ENCODE results near the gene ACTMAP. TPM values are rescaled to one million over a fixed set of nuclear protein-coding genes. Genes with fewer than 3 reads are reported as not detected.
"Not testable (repeated sequence)": the region's sequence is repeated elsewhere in the genome, so short reads cannot be mapped to it uniquely, and the experiment has no call there.

ACTMAP gene
- polyA plus RNA-seq, 12 donors = 6.3 to 12.1 (median 8.6) TPM; not detected in 1

DNA sequence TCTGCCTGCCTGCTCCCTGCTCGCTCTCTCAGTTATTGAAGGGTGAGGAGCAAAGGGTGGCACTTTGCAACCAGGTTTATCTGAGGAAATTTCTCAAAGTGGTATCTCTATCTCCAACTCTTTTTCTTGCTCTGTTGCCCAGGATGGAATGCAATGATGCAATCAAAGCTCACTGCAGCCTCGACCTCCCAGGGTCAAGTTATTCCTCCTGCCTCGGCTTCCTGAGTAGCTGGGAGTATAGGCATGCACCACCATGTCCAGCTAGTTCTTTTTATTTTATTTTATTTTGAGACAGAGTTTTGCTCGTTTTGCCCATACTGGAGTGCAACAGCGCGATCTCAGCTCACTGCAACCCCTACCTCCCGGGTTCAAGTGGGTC, 4.9 kb downstream of the ACTMAP start:
- DNase-seq = no peak

DNA sequence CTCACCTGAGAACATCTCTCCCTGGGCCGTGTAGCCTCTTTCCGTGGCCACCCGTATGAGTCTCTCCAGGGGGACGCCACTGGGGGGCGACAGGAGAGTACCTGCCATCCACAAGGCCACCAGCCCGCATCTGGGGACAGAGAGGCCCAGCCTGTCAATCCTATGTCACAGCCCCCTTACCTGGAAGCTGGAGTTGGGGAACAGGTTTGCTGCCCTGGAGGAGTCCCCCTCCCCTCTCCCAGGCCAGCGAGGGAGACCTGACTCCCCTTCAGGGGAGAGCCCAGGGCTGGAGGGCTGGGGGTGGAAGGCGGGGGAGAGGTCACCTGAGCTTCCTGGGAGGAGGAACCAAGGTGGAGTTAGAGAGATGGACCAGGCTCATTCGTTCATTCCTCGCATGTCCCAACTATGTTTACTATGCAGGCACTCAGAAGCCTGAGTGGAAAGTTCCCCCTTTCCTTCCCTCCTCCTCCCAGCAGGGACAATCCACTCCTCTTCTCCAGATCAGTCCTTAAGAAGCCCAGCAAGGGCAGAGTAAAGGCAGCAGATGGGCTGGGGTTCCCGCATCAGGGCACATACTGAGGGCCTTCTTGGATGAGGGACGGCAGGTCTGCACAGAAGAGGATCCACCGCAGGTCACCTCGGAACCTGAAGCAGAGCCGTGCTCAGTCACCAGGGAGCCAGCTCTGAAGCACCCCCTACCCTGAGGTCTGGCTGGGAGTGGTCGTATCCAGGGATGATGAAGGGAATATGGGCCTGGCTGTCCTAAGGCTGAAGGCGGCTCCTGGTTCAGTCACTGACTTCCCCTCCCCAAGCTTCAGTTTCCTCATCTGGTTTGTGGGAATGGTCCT, 5.5 kb downstream of the ACTMAP start:
- DNase-seq = no peak

DNA sequence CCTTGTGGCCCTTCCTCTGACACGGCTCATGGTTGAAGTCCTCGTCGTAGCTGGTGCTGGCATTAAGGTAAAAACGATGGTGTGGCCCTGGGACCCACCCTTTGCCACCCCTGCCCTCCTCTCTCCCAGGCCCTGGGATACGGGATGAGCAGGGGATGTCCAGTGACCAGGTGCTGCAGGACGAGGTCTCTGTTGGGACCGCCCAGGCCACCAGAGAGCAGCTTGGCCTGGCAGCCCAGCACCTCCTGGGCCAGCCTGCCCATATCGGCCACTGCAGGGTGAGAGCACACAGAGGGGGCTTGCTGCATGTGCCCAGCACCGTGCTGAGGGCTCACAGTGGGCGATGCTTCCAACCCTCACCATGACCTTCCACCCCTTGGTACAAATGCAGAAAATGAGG, 6.4 kb downstream of the ACTMAP start:
- DNase-seq = no peak

DNA sequence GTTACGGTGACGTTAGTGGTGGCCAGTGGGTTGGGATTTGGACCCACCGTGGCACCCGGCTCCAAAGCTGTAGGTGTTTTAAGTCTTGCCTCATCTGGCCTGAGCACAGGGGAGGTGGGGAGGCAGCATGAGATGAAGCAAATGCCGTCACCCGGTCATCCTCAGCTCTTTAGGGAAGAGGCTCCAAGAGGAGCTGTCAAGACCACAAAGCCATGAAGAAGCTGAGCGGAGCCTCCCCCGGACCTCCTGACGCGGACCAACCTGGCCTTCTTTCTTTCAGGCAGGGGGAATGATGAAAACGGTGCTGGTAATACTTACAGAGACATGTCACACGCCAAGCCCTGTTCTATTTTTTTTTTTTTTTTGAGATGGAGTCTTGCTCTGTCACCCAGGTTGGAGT, 7.4 kb downstream of the ACTMAP start:
- no peak for DNase-seq

DNA sequence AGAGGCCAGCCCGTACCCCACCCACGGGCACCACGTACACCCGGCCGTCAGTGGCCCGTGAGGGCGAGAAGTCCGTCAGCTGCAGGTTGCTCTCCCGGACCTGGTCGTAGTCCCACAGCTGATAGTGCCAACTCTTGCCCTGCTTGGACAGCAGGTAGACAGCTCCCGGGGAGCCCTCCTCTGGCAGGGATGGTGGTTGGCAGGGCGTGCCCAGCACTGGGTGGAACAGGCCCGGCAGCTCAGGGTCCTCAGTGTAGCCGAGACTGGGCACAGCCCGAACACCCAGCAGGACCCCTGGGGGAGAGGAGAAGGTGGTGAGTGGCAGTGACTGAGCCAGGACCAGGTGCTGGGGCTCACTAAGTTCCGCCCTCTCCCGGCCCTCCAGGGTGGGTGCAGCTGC, 7.8 kb downstream of the ACTMAP start:
- DNase-seq = no peak

DNA sequence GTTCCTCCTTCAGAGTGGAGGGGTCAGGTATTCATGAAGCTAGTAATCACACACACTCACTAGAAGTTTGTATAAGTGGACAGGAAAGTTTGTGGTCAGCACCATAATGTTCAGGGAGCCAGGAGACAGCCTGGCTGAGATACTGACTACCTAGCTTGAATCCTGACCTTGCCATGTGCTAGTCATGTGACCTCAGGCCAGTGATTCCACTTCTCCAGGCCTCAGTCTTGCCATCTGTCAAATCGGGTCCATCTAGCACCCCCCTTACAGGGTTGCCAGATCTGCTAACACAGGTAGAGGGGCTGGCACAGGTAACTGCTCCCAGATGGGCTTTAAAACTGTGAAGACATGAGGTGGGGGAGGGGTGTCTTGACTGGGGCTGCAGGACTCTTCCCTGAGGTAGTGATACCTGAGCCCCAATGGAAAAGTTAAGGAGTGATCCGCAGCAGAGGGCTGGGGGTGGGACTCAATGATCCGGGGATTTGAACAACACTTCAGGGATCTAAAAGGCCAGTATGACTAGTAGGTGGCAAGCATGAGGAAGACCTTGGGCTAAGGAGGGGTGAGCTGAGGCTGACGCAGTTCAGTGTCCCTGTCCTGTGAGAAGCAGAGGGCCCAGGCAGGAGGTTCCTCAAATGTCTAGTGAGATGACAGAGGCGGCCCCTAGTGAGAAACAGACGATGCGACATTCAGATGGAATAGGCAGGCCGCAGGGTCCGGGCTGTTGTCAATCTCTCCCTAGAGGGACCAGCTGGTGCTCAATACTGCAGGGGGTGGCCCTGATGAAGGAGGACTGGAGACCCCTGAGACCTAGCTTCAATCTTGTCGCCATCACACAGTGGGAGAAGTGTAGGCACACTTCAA, 8.5 kb downstream of the ACTMAP start:
- no peak for DNase-seq

DNA sequence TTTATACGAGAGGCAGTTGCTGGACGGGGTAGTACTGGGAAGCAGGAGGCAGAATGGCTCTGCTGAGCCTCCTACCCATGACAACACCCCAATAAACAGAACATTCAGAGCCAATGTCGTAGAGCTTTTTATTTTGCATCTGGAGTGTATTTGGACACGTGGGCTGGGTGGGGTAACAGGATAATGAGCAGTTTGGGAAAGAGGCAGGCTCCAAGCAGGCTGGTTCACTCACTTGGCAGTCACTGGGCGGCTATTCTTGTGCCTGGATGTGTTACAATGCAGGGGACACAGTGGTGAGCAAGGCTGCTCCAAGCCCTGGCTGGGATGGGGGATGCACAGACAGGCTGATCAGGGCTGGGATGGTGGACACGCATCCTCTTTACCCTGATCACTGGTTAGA, 9.5 kb downstream of the ACTMAP start:
- DNase-seq = no peak

DNA sequence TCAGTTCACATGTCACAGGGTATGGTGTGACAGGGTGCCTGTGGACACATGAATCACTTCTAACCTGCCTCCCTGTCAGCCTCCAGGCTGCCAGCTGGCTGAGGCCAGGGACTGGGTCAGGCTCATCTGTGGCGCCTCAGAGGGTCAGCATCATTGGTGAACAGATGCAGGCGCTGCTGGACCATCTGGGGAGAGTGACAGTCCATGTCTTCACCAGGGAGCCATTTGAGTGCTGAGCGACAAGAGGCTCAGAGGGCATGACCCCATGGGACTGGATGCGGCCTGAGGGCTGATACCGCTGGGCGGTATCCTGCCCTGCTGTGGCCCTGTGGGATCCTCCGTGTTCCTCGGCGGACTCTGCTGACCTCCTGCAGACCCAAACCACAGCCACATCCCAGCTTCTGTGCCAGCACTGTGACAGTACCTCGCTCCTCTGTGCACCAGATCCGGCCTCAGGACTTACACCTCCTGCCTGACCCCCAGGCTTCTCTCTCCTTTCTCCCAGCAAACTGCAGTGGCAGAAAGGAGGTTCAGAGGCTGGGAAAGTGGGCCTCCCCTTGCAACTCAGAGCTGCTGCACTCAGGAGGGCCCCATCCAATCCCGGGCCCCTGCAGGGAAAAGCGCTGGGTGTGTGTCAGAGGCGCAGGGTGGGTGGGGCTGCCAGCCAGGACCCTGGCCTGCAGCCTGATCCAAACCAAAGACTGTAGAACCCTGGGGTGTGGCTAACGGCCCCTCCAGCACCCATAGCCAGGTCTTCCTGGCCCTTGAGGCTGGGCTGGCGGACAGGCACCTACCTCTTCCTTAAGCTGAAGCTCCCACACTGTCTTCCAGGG, 10.2 kb downstream of the ACTMAP start:
- DNase-seq = no peak

DNA sequence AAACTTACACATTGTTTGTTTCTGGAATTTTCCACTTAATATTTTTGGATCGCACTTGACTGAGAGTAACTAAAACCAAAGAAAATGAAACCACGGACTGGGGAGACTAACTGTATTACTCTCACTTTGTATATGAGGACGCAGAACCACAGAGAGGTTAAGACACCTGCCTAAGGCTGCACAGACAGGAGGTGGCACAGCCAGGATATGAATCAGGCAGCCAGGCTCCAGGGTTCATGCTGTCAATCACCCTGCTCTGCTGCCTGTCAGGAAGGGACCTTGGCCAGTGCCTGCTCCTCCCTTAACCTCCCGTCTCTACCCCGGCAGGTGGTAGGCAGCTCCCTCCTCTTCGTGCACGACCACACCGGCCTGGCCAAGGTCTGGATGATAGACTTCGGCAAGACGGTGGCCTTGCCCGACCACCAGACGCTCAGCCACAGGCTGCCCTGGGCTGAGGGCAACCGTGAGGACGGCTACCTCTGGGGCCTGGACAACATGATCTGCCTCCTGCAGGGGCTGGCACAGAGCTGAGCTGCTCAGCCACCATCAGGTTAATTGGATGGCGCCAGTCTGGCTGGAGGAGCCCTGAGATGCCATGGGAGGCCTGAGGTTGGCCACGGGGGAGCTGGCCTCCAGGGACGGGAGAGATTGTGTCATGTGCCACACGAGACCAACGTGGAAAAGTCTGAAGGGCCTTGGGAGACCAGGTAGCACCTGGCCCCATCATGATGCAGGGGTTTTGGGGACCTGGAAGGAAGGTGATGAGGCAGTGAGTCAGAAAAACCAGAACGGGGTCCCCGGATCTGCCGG, 11.0 kb downstream of the ACTMAP start:
- no peak for DNase-seq

DNA sequence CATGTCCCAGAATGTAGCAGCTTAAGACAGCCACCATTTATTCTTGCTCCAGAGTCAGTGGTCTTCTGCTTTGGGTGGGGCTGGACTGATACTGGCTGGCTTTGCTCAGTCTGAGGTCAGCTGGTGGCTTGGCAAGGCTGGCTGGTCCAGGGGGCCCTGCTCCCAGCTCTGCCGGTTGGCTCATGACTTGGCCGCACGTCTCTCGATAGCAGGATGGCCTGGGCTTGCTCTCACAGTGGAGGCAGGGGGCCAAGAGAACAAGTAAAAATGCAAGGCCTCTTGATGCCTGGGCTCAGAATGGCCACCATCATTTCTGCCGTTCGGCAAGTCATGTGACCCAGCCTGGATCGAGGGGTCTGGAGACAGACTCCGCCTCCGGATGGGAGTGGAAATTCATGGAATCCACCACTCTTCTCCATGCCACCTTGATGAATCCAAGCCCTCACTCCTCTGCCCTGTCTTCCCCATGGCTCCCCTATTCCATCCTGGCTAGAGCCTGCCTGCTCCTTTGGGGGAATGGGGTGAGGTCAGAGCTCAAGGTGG, 13.1 kb downstream of the ACTMAP start:
- no peak for DNase-seq

DNA sequence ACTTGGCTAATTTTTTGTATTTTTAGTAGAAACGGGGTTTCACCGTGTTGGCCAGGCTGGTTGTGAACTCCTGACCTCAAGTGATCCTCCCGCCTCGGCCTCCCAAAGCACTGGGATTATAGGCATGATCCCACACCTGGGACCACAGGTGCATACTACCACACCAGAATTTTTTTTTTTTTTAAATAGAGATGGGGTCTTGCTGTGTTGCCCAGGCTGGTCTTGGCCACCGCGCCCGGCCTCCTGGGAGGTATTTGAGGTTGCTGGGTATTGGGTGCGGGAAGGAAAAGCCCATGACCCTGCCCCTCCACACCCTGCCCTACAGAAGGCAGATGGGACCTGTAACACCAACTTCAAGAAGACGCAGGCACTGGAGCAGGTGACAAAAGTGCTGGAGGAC, 13.6 kb downstream of the ACTMAP start:
- no peak for DNase-seq

DNA sequence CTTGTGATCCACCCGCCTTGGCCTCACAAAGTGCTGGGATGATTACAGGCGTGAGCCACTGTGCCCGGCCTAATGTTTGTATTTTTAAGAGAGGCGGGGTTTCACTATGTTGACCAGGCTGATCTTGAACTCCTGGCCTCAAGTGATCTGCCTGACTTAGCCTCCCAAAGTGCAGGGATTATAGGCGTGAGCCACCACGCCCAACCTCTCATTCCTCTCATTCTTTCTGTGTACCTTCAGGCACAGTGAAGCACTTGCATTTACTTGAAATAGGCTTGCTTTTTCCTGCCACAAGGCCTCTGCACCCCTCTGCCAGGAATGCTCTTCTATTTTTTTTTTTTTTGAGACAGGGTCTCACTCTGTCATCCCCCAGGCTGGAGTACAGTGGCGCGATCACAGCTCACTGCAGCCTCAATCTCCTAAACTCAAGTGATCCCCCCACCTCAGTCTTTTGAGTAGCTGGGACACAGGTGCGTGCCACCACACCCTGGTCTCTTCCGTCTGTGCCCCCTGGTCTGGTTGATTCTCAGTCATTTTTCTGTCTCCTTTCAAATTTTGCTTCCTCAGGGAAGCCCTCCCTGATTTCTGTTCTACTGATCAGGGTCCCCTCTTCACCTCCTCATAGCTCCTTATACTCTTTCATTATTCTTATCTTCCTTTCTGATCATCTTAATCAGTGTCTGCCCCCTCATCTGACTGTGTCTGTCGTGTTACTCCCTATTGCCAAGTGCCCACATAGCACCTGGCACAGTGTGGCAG, 15.1 kb downstream of the ACTMAP start:
- no peak for DNase-seq

DNA sequence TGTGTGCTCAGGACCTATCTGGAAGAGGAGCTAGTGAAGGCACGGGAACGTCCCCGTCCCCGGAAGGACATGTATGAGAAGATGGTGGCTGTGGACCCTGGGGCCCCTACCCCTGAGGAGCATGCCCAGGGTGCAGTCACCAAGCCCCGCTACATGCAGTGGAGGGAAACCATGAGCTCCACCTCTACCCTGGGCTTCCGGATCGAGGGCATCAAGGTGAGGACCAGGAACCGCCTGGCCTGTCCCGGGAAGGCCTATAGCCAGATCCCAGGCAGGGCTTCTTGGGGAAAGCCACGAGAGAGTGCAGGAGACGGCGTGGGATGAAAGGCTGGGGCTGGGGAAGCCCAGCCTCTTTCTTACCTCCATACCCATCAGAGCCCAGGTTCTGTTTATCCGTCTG, 17.1 kb downstream of the ACTMAP start:
- no peak for DNase-seq

DNA sequence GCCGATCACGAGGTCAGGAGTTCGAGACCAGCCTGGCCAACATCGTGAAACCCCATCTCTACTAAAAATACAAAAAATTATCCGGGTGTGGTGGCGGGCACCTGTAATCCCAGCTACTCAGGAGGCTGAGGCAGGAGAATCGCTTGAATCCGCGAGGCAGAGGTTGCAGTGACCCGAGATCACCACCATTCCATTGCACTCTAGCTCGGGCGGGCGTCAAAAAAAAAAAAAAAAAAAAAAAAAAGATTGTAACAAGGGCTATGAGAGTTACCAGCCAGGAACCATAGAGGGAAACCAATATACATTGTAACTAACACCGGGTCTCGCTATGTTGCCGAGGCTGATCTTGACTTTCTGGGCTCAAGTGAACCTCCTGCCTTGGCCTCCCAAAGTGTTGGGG, 18.0 kb downstream of the ACTMAP start:
- not testable (repeated sequence) for DNase-seq

DNA sequence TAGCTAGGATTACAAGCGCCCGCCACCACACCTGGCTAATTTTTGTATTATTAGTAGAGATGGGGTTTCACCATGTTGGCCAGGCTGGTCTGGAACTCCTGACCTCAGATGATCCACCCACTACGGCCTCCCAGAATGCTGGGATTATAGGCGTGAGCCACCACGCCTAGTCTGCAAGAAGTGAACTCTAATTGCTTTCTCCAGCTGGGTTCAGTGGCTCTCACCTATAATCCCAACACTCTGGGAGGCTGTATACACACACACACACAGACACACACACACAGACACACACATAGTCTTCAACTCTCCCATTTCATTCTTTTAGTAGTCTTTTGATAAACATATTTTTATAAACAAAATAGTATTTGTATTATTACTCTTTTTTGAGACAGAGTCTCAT, 20.2 kb downstream of the ACTMAP start:
- DNase-seq = not testable (repeated sequence)

DNA sequence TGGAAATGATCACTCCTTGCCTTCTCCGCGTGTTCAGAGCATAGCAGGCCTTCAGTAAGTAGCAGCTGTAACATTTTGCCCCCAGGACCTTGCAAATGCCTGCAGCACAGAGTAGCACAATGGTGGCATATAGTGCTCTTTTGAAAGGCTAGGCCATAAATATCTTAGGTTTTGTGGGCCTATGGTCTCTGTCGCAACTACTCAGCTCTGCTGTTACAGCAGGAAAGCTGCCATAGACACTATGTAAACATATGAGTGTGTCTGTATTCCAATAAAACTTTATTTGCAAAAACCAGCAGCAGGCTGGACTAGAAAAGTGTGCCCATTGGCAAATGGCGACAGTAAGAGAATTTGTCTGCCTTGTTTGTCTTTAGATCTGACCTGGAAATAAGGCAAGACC, 24.0 kb downstream of the ACTMAP start:
- DNase-seq = no peak

DNA sequence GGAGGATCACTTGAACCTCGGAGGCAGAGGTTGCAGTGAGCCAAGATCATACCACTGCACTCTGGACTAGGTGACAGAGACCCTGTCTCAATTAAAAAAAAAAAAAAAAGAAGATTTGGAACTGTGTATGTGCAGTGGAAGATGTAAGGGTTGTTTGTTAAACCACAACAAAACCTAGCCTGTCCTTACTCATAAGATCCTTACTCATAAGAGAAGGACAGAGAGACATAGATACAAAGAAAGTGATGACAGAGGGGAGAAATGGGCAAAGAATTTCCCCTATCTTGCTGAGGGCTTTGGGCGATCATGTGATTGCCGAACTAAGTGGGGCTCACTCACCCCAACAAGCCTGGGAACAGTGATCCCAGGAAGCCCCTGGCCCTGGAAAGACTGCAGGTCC, 25.4 kb downstream of the ACTMAP start:
- no peak for DNase-seq

DNA sequence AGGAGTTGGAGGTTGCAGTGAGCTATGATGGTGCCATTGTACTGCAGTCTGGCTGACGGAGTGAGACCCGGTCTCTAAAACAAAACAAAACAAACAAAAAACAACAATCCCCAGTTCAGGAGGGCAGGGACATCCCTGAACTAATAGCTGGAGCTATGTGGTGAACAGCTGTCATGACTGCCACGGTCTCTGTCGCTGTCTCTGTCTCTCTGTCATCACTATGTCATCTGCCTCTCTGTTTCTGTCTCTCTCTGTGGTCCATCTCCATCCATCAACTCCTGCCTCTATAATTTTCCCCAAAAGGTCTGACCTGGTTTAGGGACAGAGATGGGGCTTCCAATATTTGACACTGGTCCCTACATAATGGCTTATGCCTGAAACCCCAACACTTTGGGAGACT, 26.0 kb downstream of the ACTMAP start:
- no peak for DNase-seq

DNA sequence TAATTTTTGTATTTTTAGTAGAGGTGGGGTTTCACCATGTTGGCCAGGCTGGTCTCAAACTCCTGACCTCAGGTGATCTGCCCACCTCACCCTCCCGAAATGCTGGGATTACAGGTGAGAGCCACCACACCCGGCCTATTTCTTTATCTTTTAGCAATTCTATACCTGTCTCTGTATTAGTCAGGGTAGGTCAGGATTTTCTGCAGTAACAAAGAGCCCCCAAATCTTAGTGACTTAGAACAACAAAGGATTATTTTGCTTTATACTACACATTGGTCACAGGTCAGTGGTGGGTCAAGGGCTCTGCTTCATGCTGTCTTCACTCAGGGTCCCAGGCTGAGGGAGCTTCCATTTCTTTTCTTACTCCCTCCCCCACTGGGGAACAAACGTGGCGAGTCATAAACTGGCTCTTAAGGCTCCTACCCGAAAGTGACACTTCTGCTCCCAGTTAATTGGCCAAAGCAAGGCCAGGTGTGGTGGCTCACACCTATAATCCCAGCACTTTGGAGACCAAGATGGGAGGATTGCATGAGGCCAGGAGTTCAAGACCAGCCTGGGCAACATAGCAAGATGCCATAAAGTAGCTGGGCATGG, 26.5 kb downstream of the ACTMAP start:
- DNase-seq = no peak
